IPS DF 4.7 (cell line): Measurements from ENCODE around the gene PPP2R5B.

Experiments used
- DNase-seq: peaks from one replicate; pipeline ENCODE4 v3.0.0-alpha.2; 2013; ENCODE audit warnings: low spot score; ENCODE audit errors: extremely low read depth

The PPP2R5B gene

DNA sequence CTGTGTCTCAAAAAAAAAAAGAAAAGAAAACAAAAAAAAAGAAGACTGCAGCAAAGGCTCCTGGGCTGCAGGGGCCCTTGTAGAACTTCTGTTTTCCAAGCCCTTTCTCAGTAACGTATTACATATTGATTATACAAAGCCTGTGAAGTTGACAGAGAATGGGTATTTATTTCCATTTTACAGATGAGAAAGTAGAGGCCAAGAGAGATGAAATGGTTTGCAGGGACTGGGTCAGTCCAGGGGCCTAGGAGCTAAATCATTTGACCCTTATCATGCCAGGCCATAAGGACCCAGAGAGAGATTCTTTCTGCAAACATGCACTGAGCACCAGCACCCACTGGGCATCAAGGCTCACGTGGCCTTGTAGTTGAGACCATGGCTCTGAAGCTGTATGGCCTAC lies 4.5 kb downstream of the PPP2R5B start:
- no peak for DNase-seq

DNA sequence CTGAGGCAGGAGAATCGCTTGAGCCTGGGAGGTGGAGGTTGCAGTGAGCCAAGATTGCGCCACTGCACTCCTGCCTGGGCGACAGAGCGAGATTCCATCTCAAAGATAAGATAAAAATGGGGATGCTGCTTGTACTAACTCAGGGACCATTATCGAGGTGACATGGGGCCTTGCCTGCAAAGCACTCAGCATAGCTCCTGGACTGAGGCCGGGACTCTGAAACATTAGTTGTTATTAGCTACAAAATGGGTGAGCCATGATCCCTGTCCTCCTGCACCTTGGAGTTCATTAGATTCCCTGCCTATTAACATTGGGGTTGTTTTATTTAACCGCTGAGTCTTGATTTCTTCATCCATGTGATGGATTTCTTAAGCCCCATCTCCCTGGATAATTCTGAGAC lies 5.1 kb downstream of the PPP2R5B start:
- DNase-seq, result no peak

DNA sequence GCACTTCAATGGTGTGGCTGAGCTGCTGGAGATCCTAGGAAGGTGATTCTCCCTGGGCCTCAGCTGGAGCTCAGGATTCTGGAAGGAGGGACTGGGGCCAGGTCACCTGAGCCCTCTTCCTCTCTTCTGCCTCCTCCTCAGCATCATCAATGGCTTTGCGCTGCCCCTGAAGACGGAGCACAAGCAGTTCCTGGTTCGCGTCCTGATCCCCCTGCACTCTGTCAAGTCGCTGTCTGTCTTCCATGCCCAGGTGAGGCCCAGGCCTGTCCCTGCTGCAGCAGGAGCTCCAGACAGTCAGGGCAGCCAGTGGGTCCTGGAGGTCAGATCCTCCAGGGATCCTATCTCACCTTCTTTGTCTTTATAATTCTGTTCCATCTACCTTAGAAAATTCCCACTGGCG lies 5.9 kb downstream of the PPP2R5B start:
- DNase-seq, result no peak

DNA sequence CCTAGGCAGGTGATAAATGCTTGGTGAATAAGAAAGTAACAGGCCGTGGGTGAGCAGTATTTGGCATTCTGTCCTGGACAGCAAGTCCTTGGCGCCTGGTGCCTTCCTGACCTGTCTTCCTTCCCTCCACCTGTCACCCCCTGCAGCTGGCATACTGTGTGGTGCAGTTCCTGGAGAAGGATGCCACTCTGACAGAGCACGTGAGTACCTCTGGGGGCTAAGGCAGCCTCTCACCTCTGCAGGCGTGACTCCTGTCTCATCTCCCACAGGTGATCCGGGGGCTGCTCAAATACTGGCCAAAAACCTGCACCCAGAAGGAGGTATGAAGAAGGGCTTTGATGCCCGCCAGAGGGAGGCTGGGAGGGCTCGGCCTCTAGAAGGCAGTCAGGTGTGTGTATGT lies 6.8 kb downstream of the PPP2R5B start:
- no peak for DNase-seq

DNA sequence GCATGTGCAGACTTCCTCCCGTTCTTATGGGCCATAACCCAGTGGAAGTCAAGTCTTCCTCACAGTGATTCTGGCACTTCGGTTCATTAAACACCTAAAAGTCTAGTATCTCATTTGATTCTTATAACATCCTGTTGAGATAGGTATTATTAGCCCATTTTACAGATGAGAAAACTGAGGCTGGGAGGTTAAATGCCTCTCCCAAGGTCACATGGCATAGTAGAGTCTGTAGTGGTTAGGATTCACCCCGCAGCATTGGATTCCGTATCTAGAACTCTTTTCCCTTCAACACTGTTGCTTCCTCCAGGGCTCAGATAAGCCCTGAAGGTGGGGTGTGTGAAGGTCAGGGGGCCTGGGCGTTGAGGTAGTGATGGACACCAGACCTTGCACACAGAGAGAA lies 7.8 kb downstream of the PPP2R5B start:
- DNase-seq, result no peak

DNA sequence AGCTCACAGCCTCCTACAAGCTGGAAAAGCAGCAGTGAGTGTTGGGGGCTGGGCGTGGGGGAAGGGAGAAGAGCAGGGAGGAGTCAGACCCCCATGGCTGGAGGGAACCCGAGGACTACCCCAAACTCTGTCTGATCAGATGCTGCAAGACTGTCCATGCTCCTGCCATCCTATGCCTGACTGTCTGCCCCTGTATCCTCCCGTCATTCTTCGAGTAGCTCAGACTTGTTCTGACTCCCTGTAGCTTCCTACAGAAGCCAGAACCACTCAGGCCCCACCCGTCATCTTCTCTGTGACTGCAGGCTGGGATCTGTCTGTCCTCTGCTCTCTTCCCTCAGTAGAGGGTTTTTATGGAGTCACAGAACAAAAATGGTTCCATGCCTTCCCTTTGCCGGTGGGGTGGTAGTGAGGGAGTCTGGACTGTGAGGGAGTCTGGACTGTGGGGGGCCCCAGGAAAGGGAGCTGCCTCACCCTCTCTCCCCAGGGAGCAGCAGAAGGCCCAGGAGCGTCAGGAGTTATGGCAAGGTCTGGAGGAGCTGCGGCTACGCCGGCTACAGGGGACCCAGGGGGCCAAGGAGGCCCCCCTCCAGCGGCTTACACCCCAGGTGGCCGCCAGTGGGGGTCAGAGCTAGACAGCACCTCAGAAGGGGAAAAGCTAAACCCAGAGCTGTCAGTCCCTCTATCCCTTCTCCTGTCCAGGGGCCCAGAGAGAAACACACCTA lies 8.9 kb downstream of the PPP2R5B start:
- no peak for DNase-seq

DNA sequence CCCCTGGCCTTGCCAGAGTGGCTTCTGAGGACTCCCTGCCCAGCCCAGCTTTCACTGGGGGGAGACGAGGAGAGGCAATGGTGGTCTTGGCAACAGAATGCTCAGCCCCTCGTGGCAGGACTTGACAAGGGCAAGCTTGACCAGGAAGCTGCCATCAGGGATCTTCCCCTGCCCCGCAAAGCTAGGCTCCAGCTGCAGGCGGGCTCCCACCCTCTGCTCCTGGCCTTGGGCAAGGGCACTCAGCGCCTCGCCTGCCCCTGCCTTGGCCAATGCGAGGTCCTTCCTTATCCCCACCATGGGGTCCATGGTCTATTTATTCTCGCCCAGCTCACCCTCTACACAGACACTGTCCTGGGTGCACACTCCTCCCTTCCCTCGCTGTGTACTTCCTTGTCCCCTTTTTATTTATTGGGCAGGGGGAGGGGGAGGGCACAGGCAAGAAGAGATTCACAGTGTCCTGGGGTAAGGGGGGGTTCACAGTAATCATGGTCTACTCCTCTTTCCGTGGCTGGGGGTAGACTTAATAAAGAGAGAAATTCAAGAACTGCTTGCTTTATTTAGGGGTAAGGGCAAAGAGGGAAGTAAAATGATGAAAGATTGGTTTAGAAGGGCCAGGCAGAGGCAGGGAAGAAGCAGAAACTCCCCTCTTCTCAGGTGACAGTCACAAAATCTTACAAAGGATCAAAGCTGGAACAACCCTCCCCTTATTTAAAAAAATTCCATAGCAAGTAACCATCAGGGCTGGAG lies 9.6 kb downstream of the PPP2R5B start:
- DNase-seq, result no peak

DNA sequence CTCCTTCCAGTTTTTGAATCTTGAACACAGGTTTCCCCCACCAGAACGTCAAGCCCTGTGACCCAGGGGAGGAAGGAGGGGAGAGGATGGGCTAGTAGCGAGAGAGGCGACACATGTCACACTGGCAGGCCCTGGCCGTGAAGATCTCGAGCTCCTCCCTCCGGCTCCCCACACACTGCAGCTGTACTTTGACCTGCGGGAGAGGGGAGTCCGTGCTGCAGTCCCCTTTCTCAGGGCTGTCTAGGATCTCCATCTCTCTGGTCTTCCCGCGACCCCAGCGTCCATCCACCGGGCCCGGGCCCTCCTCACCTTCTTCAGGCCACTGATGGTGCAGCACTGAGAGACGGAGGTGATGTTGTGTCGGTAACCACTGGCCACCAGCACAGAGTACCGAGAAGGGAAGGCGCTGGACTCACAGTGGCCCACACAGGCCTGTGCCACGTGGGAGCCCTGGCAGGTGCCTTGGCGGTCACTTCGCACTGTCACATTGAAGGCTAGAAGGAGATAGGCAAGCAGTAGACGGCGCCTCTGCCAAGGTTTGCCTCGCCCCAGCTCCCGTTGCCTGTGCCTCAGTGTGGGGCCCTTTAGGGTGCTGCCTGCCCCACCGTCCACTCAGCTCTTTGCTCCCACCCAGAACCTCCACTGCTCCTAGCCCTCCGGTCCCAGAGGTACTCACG lies 10.3 kb downstream of the PPP2R5B start:
- DNase-seq, result no peak

DNA sequence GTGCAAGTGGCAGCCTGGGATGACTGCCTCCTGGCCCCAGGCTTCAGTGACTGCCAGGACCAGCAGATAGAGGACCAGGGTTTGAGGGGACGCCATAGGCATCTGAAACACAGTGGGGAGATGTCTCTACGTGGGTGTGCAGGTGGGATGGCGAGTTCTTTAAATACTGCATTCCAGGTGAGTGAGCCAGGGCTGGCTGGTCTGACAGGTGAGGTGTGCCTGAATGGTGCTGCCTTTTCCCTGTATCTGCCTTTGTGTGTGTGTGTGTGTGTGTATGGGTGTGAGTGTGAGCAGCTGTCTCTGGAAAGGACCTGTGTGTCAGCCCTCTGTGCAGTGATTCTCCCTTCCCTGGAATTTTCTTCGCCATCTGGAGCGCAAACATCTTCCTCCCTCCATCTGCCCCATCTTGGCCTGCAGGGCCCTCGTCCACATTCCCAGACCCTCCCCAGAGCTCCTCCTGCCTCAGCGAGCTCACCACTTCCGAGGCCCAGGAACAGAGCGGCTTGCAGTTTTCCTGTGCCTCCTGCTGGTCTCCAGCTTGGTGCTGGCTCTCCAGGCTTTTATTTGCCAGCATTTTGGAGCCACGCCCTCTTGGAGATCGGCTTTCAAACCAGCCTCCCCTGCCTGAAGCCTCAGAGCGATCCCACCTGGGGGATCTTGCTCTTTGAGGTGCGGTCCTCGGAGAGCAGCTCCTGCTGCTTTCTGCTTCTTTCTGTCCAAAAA lies 11.0 kb downstream of the PPP2R5B start, which contains the start of gene GPHA2:
Gene GPHA2, minus strand, starts transcription at position 535 of the 723 bp plus-strand sequence. Its CDS starts 433 bp downstream, at position 102.
- peak; percentile 49 for DNase-seq

DNA sequence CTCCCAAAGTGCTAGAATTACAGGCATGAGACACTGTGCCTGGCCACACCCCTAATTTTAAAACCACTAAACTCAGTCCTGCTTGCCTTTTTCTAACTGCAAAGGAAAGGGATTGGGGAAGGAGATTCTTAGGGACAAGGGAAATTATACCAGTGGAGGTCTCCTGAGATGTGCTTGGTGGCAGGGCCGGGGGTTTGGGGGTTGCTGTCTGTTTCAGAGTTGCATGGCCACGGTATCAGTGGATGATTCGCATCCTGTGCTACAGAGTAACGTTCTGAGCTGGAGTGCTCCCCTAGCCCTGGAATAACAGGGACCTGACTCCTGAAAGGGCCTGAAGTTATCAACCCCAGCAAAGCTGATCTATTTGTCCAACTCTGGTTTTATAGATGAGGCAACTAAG lies 12.1 kb downstream of the PPP2R5B start:
- no peak for DNase-seq

DNA sequence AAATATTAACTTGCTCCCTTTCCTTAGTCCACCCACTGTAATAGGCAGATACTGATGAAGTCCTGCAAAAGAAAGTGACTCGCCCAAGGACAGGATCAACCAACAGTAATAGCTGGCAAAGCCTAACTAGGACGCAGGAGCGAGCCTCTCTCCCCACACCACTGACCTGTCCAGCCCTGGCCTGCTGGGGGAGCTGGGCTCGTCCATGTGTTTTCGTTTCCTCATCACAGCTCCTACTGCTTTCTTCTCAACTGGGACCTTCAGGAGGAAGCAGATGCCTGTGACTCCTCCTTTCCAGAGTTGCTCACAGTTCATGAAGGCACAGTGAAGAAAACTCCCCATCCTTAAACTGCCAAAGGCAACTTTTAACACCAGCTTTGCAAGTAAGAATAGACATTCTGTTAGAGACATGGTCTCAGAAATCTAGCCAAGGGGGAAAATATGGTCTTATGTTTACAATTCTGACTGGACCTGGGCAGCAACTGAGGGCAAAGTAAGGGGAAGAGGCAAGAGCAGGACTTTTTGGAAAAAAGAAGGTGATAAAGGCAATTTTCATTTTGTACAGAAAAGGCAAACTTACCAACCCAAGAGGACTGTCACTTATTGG lies 22.8 kb downstream of the PPP2R5B start:
- DNase-seq, result no peak

DNA sequence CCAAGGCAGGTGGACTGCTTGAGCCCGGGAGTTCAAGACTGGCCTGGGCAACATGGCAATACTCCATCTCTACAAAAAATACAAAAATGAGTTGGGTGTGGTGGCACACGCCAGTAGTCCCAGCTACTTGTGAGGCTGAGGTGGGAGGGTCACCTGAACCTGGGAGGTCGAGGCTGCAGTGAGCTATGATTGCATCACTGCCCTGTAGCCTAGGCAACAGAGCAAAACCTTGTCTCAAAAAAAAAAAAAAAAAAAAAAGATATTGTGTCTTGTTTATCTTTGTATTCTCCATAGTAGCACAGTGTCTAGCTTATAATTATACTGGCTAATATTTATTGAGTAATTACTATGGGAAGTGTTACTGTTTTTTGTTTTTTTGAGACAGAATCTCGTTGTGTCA lies 27.0 kb downstream of the PPP2R5B start:
- no peak for DNase-seq

DNA sequence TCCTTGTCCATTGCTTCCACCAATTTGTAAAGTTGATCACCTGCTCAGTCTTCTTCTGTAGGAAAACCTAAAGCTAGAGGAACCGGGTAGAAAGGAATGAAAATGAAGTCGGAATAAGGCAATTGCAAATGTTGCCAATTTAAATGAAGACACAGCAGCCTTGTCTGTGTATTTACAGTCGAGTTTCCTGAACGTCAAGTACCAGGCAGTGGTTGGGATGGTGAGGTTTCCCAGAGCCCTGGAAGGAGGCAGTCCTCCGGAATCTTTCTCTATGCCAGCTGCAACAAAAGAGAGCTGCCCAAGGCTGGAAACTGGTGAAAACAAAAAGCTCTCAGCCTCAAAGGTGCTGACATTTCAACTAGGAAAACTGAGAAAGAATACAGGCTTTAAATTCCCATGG lies 29.7 kb downstream of the PPP2R5B start:
- no peak for DNase-seq

DNA sequence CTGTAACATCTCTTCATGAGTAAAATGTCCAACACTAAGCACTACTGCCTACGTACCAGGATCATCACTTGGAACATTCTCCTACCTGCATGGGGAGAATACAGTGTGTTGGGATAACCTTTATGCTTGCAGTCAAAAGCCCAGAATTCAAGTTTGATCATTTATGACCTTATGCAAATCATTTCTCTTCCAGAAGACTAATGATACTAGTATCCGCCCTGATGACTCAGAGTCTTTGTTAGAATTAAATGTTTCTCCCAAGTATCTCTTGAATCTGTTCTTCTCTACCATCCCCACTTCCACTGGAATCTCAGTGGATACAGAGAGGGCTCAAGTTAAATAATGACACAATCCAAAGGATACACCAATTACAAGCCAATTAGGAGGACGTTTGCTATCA lies 35.0 kb downstream of the PPP2R5B start:
- DNase-seq, result no peak

DNA sequence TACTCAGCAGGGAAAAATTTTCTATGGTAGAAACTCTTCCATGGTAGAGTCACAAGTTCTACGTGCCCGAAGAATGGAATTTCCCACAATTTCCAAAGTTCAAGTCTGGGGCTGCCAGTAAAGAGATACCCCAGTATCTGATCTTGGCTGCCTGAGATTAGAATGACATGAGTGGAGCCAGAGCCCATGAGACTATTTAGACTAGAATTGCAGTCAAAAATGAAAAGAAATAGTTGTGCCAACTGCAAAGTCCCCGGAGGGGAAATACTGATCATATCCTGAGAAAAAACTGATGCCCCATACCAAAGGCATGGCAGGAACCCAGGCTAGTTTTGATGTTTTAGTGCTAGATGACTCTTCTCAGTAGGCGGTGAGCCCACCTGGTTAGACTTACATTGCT lies 36.2 kb downstream of the PPP2R5B start:
- DNase-seq, result no peak

DNA sequence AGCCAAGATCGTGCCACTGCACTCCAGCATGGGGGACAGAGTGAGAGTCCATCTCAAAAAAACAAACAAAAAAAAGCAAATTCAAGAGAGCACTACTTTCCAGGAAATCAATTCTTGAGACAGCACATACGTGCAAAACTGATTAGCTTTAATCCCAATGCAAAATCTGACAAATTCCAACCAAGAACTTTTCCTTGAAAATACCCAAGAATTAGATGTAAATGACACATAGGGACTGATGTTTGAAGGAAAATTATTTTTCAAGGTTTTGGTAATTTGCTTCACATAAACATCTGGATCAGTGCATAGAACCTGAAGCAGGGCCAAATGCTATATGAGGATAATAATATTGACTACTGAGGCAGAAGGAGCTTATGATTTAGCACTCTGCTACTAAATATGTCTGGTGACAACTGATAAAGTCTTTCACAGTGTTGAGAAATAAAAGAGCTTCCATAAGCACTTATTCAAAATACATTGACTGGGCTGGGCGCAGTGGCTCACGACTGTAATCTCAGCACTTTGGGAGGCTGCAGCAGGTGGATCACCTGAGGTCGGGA lies 38.7 kb downstream of the PPP2R5B start:
- DNase-seq, result no peak

DNA sequence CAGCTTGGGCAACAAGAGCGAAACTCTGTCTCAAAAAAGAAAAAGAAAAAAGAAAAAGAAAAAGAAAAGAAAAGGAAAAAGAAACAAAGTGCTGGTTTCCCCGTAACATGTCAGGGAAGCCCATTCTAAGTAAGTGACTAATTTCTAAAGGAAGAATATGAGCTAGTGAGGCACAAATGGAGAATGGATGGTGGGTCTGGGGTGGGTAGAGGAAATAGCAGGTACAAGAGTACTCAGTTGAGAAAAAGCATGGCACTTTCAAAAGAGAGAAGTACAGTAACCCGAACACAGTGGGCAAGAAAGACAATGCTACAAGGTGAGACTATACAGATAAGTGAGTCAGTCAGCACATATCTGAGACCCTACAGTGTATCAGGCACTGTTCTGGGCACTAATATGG lies 42.9 kb downstream of the PPP2R5B start:
- no peak for DNase-seq

DNA sequence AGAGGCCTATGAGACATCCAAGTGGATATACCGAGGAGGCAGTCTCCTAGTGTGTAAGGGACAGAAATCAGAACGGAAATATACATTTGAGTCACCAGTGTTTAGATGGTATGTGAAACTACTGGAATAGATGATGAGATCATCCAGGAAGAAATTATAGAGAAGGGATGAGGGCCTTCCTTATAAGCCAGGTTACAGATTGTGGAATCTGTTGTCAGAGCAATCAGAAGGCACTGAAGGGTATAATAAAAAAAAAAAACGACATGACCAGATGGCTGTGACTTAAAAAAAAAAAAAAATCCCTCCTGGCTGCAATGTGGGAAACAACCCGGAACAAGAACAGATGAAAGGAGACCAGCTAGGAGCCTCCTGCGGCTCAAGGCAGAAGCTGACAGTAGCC lies 44.7 kb downstream of the PPP2R5B start:
- no peak for DNase-seq

DNA sequence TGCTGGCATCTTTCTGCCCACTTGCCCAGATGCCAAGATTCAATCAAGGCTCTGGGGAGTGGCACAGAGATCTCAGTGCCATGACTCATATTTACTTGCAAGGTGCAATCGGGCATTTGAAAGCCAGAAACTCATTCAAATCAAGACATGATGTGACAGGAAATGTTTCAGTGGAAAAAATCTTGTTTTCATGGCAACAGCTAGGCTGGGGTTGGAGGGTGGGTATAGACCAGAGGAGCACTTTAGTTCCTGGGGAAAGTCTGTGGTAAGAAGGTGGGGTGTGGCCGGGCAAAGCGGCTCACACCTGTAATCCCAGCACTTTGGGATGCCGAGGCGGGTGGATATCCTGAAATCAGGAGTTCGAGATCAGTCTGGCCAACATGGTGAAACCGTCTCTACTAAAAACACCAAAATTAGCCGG lies 46.3 kb downstream of the PPP2R5B start:
- no peak for DNase-seq

DNA sequence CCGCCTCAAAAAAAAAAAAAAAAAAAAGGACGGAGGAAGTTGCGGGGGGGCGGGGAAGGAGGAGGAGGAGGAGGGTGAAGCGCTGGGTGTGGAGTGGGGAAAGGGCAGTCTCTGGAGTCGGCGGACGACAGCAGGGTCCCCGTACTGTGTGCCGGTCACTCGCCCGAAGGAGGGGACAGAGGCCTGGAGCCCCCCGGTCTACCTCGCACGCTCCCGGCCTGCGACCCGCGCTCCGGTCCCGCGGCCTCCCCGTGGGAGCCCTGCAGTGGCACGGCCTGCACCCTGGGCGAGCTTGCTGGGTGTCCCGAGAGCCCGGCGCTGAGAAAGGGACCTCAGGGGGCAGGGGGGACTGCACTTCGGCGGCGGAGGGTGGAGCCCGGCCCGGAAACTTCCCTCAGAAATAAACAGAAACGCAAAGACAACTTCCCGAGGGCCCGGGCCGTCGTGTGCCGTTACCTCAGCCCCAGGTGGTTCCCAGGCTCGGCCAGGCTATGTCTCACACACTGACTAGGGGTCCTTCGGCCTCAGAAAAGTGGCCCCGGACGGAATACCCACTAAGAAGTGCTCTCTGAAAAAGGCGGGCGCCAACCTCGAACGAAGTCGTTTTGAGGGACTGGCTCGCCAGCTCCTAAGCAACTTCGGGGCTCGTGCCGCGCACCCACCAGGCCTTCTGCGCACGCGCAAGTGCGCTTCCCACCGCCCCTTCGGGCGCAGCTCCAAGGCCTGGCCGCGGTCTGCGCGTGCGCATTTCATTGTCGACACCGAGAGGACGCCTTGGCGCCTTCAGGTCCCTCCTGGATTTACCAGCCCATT lies 47.1 kb downstream of the PPP2R5B start, which contains the start of gene MAJIN:
Gene MAJIN, minus strand, starts transcription at position 688 of the 813 bp plus-strand sequence. CDS start 12,703 bp downstream, outside the sequence.
- DNase-seq, result no peak
